Stimulated activated CD8-positive, alpha-beta memory T cell treated with anti-CD3 and anti-CD28 coated beads, Interleukin-4, amount 100 ng/mL, for 1 hour (primary cell): Measurements from ENCODE around the gene FREM1.

Source experiments
- DNase-seq, 2 donors: peaks; one replicate each; pipeline ENCODE4 v3.0.0-alpha.2; 2020; ENCODE audit warnings: low read depth in 2 of 2, low spot score in 1 of 2

The FREM1 gene

DNA sequence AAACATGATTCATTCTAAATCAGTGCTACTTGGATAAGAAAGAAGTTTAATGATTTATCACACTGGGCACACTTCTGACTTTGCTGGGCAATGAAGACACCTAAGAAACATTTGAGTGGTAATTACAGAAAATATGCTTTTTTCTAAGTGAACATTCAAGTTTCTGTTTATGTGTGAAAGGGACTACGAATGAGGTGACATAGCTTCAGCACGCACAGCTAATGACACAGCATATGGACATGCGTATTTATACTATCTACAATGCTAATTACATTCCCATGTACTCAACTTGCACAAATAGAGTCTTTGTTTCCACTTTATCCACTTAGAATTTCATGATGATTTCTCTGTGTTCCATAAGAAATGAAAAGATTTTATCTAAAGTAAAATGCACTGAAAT lies 40.6 kb downstream of the FREM1 start:
- no peak for DNase-seq

DNA sequence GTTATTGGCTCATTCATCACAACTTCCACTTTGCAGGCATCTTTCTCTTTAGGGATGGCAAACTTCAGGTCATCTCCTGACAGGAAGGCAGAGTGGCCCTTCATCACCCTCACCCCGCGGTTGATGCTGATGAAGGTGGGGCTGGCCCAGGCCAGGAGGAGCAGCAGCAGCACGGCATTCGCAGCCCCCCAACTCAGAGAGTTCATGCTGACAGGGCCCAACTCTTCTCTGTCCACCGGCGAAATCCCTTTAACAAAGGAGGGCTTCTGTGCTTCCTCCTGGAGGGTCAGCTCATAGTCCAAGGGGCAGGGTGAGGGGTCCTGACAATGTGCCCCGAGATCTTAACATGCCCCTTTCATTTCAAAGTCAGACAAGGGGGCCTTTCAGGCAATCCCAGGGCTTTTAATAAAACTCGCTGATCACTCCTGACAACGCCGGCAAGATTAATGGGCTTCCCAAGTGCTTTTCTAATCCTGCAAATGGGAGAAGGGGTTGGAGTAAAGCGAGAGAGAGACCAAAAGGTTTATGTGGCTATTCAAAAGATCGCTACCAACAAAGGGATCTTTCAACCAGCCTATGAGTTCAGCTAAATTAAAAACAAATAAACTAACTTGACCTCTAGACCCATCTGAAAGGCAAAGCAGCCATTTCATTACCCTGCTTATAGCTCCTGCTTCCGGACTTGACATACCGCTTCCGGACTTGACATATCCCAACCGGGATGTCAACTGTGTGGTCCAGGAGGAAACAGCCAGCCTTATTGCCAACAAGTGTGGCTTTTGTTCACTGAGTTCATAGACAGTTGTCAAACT lies 41.2 kb downstream of the FREM1 start:
- DNase-seq = no peak

GRCh38 chr9:14868418-14868771 lies 41.8 kb downstream of the FREM1 start:
- no peak for DNase-seq

DNA sequence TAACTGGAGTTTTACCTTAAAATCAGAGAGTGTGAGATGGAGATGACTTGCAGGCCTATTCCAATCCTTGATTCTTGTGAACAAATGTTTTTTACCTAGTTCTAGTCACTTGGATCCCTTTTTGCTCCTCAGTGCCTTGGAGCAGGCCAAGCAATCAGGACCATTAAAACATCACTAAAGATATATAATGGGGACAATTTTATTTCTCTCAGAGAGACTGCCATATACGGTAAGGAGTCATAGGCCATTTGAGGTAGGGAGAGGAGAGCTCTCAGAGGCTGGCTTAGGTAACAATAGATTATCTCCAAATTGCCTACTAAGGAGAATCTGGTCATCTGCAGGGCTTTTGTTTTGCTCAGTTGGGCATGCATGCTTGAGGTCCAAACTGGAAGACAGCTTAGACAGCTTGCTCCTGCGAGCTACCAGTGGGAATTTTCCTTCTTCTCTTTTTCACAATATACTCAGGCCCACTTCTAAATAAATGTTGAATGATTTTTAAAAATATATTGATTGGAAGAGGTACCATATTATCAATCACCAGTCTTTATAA lies 44.0 kb downstream of the FREM1 start:
- DNase-seq = no peak

GRCh38 chr9:14864309-14864708 lies 45.9 kb downstream of the FREM1 start:
- no peak for DNase-seq

GRCh38 chr9:14863402-14863801 lies 46.8 kb downstream of the FREM1 start:
- DNase-seq = no peak

DNA sequence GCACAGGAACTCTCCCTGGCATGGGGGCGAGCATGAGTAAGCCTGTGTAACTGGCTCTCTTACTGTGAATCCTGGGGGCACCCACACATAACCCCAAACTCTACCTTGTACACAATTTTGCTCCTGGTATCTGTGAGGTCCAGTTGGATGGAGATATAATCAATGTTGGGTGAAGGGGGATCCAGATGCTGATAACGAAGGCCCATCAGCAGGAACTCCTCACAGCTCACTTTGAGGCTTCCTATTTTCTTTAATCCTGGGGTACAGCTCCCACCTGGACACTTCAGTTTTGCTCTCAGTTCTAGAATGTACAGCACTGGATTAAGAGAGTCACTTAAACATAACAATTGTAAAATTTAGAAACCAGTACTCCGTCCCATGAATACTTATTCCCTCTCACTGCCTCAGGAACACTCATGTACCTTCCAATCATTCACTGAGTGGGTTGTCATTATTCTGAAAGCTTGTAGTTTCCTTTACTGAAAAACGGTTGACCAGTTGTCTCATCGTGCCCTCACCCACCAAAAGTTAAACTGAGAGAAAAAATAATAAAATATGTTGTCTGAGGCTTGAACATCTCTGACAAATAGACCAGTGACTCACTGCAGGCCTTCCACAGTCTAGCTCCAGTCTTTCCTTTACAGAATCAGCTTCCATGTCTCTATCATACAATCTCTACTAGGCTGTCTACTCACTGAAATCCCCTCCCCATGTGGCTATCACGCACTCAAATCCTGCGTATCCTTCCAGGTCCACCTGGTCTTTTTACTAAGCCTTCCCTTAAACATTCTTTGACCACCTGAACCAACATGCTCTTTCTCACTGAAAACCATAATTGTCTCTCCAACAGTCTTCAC lies 52.6 kb downstream of the FREM1 start:
- DNase-seq = no peak

DNA sequence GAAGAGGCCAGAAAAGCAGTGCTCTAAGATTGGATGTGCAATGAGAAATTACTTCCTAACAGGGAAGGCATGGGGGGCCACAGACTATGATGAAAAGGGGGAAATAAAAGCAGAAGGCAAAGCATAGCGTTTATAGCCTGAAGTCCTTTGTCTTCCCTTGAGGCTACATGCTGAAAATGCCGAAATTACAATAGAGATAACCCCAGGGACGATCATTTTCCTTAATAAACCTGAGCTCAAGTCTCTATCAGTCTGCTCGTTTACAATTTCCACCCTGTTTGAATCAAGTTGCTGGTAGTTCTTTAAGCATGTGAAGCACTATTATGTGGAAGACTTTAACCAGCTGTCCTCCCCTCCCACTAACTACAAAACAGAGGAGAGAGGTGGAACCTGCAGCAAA lies 60.4 kb downstream of the FREM1 start:
- DNase-seq = no peak

DNA sequence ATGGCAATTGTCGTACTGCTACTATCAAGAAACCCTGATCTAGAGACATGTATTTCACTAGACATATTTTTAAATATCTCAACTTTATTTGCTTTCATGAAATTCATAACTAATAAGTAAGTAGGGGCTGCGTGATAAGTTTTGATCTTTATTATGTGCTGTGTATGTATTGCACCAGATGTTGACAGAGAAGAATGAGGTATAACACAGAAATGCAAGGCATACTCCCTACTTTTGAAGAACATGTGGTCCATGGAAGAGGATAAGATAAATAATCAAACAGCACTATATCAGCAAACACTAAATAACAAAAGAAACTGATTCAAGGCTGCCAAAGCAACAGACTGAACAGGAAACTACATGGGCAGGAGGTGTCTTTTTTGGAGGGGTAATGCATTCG lies 60.9 kb downstream of the FREM1 start:
- DNase-seq = no peak

- peak in 1 of 2 donors; percentile 3 for DNase-seq
These were observed 63.3 kb downstream of the FREM1 start for GRCh38 chr9:14846871-14847311.

GRCh38 chr9:14843163-14843562 lies 67.1 kb downstream of the FREM1 start:
- no peak for DNase-seq

- DNase-seq = no peak
These were observed 68.0 kb downstream of the FREM1 start for GRCh38 chr9:14842269-14842668.

- DNase-seq = no peak
These were observed 71.5 kb downstream of the FREM1 start for GRCh38 chr9:14838701-14839100.

DNA sequence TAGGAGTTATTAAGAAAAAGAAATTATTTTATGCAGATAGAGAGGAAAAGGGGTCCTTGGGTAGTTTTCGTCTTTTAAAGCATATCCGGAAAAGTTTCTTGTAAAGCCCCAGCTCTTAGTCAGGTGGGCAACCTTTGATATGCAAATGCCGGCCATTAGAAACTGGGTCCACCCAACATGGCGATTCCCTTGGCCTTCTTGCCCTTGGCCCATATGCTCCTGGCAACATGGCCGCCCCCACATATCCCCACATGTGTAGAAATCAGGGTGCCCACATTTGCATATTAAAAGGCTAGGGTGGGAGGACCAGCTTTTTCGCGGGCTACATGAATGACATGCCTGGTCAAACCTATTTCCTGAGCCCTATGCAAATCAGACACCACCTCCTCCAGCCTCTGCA lies 73.3 kb downstream of the FREM1 start:
- DNase-seq = no peak

DNA sequence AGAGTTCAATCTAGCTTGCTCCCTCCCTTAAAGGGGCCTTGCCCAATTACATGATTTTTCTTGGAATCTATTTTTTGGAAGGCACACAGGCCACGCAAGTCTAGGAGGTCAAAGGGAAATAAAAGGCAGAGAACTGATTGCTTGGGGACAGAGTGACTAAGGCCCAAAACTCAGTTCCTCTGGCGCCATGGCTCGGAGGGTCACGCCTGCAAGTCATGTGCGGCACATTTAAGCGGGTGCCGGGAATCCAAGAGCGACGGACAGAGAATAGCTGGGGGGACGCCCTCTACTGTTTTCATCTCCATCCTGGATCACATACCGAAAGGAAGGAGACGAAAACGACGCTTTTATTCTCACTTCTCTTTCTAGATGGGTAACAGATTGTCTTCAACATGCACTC lies 78.6 kb downstream of the FREM1 start:
- no peak for DNase-seq

DNA sequence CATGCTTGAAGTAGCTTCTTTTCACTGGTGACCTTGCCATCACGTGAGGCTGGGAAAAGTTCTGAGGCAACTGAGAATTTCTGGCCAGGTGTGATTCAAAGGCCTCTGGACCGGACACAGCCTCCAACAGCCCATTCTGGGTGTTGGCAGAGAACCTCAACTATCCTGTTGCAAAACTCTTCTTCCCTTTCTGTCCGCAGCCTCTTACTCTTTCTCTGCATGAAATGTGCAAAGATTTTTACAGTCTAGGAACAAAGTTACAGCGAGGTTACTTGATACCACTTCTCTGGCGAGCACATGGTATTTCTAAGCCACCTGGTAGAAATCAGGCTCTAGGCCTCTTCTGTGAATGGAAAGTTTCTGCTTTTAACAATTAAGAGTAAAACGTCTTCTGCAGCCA lies 79.2 kb downstream of the FREM1 start:
- DNase-seq = no peak

DNA sequence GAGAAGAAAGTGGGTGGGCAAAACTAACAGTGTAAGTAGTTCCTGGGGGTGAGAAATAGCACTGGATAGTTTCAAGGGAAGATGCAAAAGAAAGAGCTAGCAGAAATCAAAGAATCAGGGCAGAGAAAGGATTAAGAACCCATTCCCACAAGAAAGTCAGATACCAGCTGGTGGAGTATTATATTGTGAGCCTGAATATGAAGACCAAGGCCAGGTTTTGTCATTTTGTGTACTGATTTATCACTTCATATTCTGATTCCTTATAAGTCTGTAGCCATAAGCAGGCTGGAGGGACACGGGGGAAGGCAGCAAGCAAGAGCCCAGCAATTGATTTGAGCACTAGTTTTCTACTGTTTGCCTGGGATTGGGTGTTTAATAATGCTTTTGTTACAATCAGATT lies 80.2 kb downstream of the FREM1 start:
- no peak for DNase-seq

- DNase-seq = no peak
These were observed 81.0 kb downstream of the FREM1 start for GRCh38 chr9:14829204-14829603.

GRCh38 chr9:14827805-14828204 lies 82.4 kb downstream of the FREM1 start:
- DNase-seq = no peak

DNA sequence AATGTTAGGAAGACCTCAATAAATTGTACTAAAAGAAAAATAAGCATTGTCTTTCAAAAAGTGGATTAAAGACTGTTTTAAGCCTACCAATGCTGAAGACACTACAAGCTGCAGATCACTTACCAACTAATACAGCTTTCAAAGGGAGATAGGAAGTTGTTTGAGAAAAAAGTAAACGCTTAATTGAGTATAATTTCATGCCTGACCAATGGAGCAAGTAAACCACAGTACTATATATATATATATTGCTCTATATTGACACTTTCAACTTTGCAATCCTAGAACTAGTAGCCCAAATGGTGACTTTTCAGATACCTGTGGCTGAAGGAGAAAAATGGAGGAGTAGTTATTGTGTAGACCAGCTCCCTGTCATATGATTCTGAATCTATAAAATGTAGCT lies 85.7 kb downstream of the FREM1 start:
- DNase-seq = no peak

DNA sequence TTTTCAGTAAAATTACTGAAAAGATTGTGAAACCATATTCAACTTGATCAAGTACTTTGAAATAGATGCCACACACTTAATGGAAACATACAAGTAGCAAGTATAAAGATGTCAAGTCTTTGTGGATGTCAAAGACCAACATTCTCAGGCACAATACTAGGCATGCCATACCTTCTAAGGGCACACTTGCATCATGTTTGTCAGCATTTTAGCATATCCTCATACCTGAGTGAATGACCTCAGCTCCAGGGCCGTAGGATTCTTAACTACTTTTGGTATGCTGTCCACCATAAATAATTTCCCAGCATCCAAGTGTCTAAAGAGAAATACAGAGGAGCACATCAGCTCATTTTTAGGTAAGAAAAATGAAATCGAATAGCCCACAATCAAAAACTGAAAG lies 86.4 kb downstream of the FREM1 start:
- DNase-seq = no peak

GRCh38 chr9:14822666-14823065 lies 87.6 kb downstream of the FREM1 start:
- DNase-seq = no peak
